SK-N-SH treated with all-trans-retinoic acid at 6 μM for 48 hours (cell line): Measurements from ENCODE around the gene SYTL1.

Experiments
- ATAC-seq: fragments of 200-7000 bp; cut with Tn5 transposase; 3 replicates; pipeline ENCODE4 v1.9.1; 2020; ENCODE audit warnings: mild to moderate bottlenecking, moderate library complexity
- ARNTL ChIP-seq: fragments of 450-650 bp; formaldehyde crosslinking; IDR thresholded peaks from 2 replicates; pipeline ENCODE4 v1.5.0; 2020; ENCODE audit warnings: low read depth, mild to moderate bottlenecking, moderate library complexity, borderline replicate concordance
- BACH2 ChIP-seq: fragments of 250-450 bp; sonication (Bioruptor Pico); IDR thresholded peaks from 2 replicates; pipeline ENCODE4 v1.9.0; 2021; ENCODE audit warnings: mild to moderate bottlenecking, borderline replicate concordance
- CSDC2 ChIP-seq: fragments of 250-450 bp; sonication (Bioruptor Pico); IDR thresholded peaks from 2 replicates; pipeline ENCODE4 v1.5.0; 2020; ENCODE audit warnings: mild to moderate bottlenecking, moderate library complexity
- GLIS3 ChIP-seq: fragments of 250-450 bp; sonication (Bioruptor Pico); IDR thresholded peaks from 2 replicates; pipeline ENCODE4 v1.5.0; 2020; ENCODE audit warnings: mild to moderate bottlenecking, moderate library complexity
- ISL1 ChIP-seq: fragments of 250-450 bp; sonication (Bioruptor Pico); IDR thresholded peaks from 2 replicates; pipeline ENCODE4 v2.1.2; 2022; ENCODE audit warnings: mild to moderate bottlenecking, moderate library complexity
- OSR1 ChIP-seq: fragments of 250-450 bp; sonication (Bioruptor Pico); IDR thresholded peaks from 2 replicates; pipeline ENCODE4 v1.8.0; 2022; ENCODE audit warnings: moderate library complexity, mild to moderate bottlenecking, inconsistent platforms
- PPARA ChIP-seq: fragments of 250-450 bp; sonication (Bioruptor Pico); IDR thresholded peaks from 2 replicates; pipeline ENCODE4 v1.5.0; 2020; ENCODE audit warnings: mild to moderate bottlenecking, borderline replicate concordance
- RARB ChIP-seq: fragments of 250-450 bp; sonication (Bioruptor Pico); IDR thresholded peaks from 2 replicates; pipeline ENCODE4 v1.8.0; 2021; ENCODE audit warnings: mild to moderate bottlenecking, moderate library complexity
- SNAI2 ChIP-seq: fragments of 250-450 bp; sonication (Bioruptor Pico); IDR thresholded peaks from 2 replicates; pipeline ENCODE4 v1.5.0; 2020; ENCODE audit warnings: mild to moderate bottlenecking, moderate library complexity
- TCF4 ChIP-seq: fragments of 250-450 bp; sonication (Bioruptor Pico); IDR thresholded peaks from 2 replicates; pipeline ENCODE4 v1.8.0; 2021; ENCODE audit warnings: mild to moderate bottlenecking, moderate library complexity, borderline replicate concordance
- TOX ChIP-seq: fragments of 250-450 bp; sonication (Bioruptor Pico); IDR thresholded peaks from 2 replicates; pipeline ENCODE4 v1.8.0; 2021; ENCODE audit warnings: mild to moderate bottlenecking, moderate library complexity, borderline replicate concordance
- ZC3H10 ChIP-seq: fragments of 250-450 bp; sonication (Bioruptor Pico); IDR thresholded peaks from 2 replicates; pipeline ENCODE4 v1.5.1; 2021; ENCODE audit warnings: mild to moderate bottlenecking, moderate library complexity
- ZFP3 ChIP-seq: fragments of 250-450 bp; sonication (Bioruptor Pico); IDR thresholded peaks from 2 replicates; pipeline ENCODE4 v1.5.0; 2020; ENCODE audit warnings: mild to moderate bottlenecking, moderate library complexity
- ZFP30 ChIP-seq: fragments of 450-650 bp; formaldehyde crosslinking; IDR thresholded peaks from 2 replicates; pipeline ENCODE4 v1.5.0; 2022; ENCODE audit warnings: mild to moderate bottlenecking, moderate library complexity
- ZNF565 ChIP-seq: fragments of 450-650 bp; formaldehyde crosslinking; conservative IDR thresholded peaks from 2 replicates; pipeline ENCODE4 v1.5.0; 2020; ENCODE audit warnings: low read depth, mild to moderate bottlenecking, moderate library complexity
- ZNF8 ChIP-seq: fragments of 450-650 bp; formaldehyde crosslinking; IDR thresholded peaks from 2 replicates; pipeline ENCODE4 v1.5.0; 2020; ENCODE audit warnings: mild to moderate bottlenecking, moderate library complexity
- TF ChIP-seq, protein P1 (sequence below): fragments of 250-450 bp; sonication (Bioruptor Pico); IDR thresholded peaks from 2 replicates; pipeline ENCODE4 v1.5.1; 2021; ENCODE audit warnings: mild to moderate bottlenecking, moderate library complexity
- TF ChIP-seq, protein P2 (sequence below): fragments of 250-450 bp; sonication (Bioruptor Pico); IDR thresholded peaks from 2 replicates; pipeline ENCODE4 v1.5.1; 2020; ENCODE audit warnings: low read depth, mild to moderate bottlenecking, moderate library complexity
- TF ChIP-seq, protein P3 (sequence below): fragments of 250-450 bp; sonication (Bioruptor Pico); IDR thresholded peaks from 2 replicates; pipeline ENCODE4 v1.8.0; 2021; ENCODE audit warnings: low read depth, mild to moderate bottlenecking, moderate library complexity, borderline replicate concordance
- TF ChIP-seq, protein P4 (sequence below): fragments of 250-450 bp; sonication (Bioruptor Pico); IDR thresholded peaks from 2 replicates; pipeline ENCODE4 v1.5.0; 2020; ENCODE audit warnings: mild to moderate bottlenecking, moderate library complexity
- TF ChIP-seq, protein P5 (sequence below): fragments of 250-450 bp; sonication (Bioruptor Pico); IDR thresholded peaks from 2 replicates; pipeline ENCODE4 v1.8.0; 2020; ENCODE audit warnings: mild to moderate bottlenecking, moderate library complexity, borderline replicate concordance

SYTL1 gene

DNA sequence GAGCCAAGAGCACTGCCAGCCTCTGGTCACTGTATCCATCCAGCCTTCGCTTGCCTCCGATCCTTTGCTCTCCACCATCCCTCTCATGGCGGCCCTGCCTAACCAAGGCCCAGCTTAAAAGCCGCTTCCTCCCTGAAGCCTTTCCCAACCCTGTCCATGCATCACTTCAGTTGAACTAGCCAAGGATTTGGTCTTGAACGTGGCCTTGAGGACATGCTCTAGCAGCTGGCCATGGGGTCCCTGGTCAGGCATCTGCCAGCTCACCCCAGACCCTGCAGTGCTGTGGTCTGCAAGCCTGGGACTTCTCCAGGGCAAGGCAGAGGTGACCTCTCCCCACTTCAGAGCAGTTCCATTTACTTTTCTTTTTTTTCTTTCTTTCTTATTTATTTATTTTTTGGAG, 5.1 kb upstream of the SYTL1 start (continued):
- no peak for TF ChIP-seq CSDC2 (CRISPR knock-in tag)
- no peak for TF ChIP-seq TCF4 (CRISPR knock-in tag)
- TF ChIP-seq, all 23 proteins: peak for 0

DNA sequence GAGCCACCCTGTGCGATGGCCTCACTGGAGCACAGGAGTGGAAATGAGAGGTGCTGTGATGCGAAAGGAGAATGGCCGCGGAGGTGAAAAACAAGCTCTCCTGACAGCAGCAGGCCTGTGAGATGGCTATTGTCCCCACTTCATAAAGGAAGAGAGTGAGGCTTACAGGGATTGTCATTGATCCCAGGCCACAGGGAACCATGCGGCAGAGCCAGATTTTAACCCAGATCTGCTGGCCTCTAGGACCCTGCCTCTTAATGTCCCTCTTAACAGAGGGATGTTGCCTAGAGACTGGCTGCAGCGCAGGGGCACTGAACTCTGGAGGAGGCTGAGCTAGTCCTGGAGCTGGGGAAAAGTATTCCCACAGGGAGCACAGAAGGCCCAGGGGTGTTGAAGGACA, 3.1 kb upstream of the SYTL1 start:
- no peak for ATAC-seq
- no peak for TF ChIP-seq ZC3H10 (CRISPR knock-in tag)
- no peak for TF ChIP-seq PPARA (CRISPR knock-in tag)
- TF ChIP-seq ZFP30 (CRISPR knock-in tag), result no peak
- TF ChIP-seq RARB (CRISPR knock-in tag), result no peak
- no peak for TF ChIP-seq ARNTL (CRISPR knock-in tag)
- TF ChIP-seq ZNF8, result no peak
- TF ChIP-seq, protein P1, sequence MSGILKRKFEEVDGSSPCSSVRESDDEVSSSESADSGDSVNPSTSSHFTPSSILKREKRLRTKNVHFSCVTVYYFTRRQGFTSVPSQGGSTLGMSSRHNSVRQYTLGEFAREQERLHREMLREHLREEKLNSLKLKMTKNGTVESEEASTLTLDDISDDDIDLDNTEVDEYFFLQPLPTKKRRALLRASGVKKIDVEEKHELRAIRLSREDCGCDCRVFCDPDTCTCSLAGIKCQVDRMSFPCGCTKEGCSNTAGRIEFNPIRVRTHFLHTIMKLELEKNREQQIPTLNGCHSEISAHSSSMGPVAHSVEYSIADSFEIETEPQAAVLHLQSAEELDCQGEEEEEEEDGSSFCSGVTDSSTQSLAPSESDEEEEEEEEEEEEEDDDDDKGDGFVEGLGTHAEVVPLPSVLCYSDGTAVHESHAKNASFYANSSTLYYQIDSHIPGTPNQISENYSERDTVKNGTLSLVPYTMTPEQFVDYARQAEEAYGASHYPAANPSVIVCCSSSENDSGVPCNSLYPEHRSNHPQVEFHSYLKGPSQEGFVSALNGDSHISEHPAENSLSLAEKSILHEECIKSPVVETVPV, result no peak
- TF ChIP-seq BACH2 (CRISPR knock-in tag), result no peak
- TF ChIP-seq, protein P2, sequence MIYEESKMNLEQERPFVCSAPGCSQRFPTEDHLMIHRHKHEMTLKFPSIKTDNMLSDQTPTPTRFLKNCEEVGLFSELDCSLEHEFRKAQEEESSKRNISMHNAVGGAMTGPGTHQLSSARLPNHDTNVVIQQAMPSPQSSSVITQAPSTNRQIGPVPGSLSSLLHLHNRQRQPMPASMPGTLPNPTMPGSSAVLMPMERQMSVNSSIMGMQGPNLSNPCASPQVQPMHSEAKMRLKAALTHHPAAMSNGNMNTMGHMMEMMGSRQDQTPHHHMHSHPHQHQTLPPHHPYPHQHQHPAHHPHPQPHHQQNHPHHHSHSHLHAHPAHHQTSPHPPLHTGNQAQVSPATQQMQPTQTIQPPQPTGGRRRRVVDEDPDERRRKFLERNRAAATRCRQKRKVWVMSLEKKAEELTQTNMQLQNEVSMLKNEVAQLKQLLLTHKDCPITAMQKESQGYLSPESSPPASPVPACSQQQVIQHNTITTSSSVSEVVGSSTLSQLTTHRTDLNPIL (CRISPR knock-in tag), result no peak
- no peak for TF ChIP-seq GLIS3 (CRISPR knock-in tag)
- TF ChIP-seq ZNF565, result no peak
- TF ChIP-seq, protein P3, sequence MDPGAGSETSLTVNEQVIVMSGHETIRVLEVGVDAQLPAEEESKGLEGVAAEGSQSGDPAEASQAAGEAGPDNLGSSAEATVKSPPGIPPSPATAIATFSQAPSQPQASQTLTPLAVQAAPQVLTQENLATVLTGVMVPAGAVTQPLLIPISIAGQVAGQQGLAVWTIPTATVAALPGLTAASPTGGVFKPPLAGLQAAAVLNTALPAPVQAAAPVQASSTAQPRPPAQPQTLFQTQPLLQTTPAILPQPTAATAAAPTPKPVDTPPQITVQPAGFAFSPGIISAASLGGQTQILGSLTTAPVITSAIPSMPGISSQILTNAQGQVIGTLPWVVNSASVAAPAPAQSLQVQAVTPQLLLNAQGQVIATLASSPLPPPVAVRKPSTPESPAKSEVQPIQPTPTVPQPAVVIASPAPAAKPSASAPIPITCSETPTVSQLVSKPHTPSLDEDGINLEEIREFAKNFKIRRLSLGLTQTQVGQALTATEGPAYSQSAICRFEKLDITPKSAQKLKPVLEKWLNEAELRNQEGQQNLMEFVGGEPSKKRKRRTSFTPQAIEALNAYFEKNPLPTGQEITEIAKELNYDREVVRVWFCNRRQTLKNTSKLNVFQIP (CRISPR knock-in tag), result no peak

DNA sequence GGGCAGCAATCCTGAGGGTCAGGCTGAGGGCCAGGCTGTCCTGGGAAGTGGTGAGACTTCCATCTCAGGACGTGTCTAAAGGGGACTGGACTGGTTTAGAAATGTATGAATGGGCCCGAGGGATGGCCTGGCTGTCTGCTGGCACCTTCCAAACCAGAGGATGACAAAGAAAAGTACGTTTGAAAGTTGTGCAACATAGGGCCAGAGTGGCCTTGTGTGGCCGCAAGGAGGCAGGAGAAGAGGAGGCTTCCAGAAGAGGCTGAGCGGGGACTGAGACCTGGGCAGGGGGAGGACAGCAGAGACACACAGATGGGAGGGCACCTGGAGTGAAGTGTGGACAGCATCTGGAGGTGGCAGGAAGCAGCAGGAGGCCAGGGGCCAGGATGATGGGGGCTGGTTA, 2.6 kb upstream of the SYTL1 start:
- ATAC-seq, result no peak
- TF ChIP-seq PPARA (CRISPR knock-in tag), result no peak
- TF ChIP-seq CSDC2 (CRISPR knock-in tag), result no peak
- no peak for TF ChIP-seq ZFP3 (CRISPR knock-in tag)
- no peak for TF ChIP-seq TOX
- TF ChIP-seq ARNTL (CRISPR knock-in tag), result no peak
- TF ChIP-seq, protein P1, result no peak
- TF ChIP-seq BACH2 (CRISPR knock-in tag), result no peak
- no peak for TF ChIP-seq ISL1 (CRISPR knock-in tag)
- TF ChIP-seq, protein P4, sequence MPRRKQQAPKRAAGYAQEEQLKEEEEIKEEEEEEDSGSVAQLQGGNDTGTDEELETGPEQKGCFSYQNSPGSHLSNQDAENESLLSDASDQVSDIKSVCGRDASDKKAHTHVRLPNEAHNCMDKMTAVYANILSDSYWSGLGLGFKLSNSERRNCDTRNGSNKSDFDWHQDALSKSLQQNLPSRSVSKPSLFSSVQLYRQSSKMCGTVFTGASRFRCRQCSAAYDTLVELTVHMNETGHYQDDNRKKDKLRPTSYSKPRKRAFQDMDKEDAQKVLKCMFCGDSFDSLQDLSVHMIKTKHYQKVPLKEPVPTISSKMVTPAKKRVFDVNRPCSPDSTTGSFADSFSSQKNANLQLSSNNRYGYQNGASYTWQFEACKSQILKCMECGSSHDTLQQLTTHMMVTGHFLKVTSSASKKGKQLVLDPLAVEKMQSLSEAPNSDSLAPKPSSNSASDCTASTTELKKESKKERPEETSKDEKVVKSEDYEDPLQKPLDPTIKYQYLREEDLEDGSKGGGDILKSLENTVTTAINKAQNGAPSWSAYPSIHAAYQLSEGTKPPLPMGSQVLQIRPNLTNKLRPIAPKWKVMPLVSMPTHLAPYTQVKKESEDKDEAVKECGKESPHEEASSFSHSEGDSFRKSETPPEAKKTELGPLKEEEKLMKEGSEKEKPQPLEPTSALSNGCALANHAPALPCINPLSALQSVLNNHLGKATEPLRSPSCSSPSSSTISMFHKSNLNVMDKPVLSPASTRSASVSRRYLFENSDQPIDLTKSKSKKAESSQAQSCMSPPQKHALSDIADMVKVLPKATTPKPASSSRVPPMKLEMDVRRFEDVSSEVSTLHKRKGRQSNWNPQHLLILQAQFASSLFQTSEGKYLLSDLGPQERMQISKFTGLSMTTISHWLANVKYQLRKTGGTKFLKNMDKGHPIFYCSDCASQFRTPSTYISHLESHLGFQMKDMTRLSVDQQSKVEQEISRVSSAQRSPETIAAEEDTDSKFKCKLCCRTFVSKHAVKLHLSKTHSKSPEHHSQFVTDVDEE (CRISPR knock-in tag), result no peak
- no peak for TF ChIP-seq OSR1 (CRISPR knock-in tag)
- TF ChIP-seq, protein P5, sequence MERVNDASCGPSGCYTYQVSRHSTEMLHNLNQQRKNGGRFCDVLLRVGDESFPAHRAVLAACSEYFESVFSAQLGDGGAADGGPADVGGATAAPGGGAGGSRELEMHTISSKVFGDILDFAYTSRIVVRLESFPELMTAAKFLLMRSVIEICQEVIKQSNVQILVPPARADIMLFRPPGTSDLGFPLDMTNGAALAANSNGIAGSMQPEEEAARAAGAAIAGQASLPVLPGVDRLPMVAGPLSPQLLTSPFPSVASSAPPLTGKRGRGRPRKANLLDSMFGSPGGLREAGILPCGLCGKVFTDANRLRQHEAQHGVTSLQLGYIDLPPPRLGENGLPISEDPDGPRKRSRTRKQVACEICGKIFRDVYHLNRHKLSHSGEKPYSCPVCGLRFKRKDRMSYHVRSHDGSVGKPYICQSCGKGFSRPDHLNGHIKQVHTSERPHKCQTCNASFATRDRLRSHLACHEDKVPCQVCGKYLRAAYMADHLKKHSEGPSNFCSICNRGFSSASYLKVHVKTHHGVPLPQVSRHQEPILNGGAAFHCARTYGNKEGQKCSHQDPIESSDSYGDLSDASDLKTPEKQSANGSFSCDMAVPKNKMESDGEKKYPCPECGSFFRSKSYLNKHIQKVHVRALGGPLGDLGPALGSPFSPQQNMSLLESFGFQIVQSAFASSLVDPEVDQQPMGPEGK (CRISPR knock-in tag), result no peak
- TF ChIP-seq SNAI2, result no peak
